ENCODE measurements around the gene TMEM273.

TMEM273 gene

GRCh38 chr10:49187950-49188761, at the start of gene TMEM273:
TMEM273 (minus strand) TSS chr10:49188391; CDS start chr10:49188336, 55 bp downstream.
- no peak for TF ChIP-seq CTCF (IDR thresholded peaks at IDR 0.05; ENCODE audit: low read depth, low read length, missing control alignments)
- peak; percentile 58 for DNase-seq (ENCODE audit: low read depth)
- peak within 1 kb of the TSS; percentile 40 for H3K4me3 ChIP-seq (ENCODE audit: low read depth, low read length)

- no peak for DNase-seq (ENCODE audit: low read depth)
- no peak overlapping the region for H3K4me3 ChIP-seq (ENCODE audit: low read depth, low read length)
- TF ChIP-seq CTCF (IDR thresholded peaks at IDR 0.05; ENCODE audit: low read depth, low read length, missing control alignments): no peak
Measured at GRCh38 chr10:49237985-49238384, 49.8 kb upstream of the TMEM273 start.

GRCh38 chr10:49235392-49235791, 47.2 kb upstream of the TMEM273 start:
- DNase-seq (ENCODE audit: low read depth): no peak
- TF ChIP-seq CTCF (IDR thresholded peaks at IDR 0.05; ENCODE audit: low read depth, low read length, missing control alignments): no peak
- no peak overlapping the region for H3K4me3 ChIP-seq (ENCODE audit: low read depth, low read length)

- TF ChIP-seq CTCF (IDR thresholded peaks at IDR 0.05; ENCODE audit: low read depth, low read length, missing control alignments): no peak
- no peak overlapping the region for H3K4me3 ChIP-seq (ENCODE audit: low read depth, low read length)
- no peak for DNase-seq (ENCODE audit: low read depth)
Measured at GRCh38 chr10:49231086-49231820, 43.1 kb upstream of the TMEM273 start.

GRCh38 chr10:49230004-49230403, 41.8 kb upstream of the TMEM273 start:
- no peak overlapping the region for H3K4me3 ChIP-seq (ENCODE audit: low read depth, low read length)
- TF ChIP-seq CTCF (IDR thresholded peaks at IDR 0.05; ENCODE audit: low read depth, low read length, missing control alignments): no peak
- DNase-seq (ENCODE audit: low read depth): no peak

- TF ChIP-seq CTCF (IDR thresholded peaks at IDR 0.05; ENCODE audit: low read depth, low read length, missing control alignments): no peak
- DNase-seq (ENCODE audit: low read depth): no peak
- H3K4me3 ChIP-seq (ENCODE audit: low read depth, low read length): no peak overlapping the region
Measured at GRCh38 chr10:49228677-49229076, 40.5 kb upstream of the TMEM273 start.
